Endothelial cell of umbilical vein (primary cell): ENCODE measurements around the gene TMOD1. TPM values are rescaled to one million over a fixed set of nuclear protein-coding genes. Genes with fewer than 3 reads are reported as not detected.

ENCODE experiments used
- BruUV-seq: library from RNA; stranded (reverse); fragments of 400-500 nt; replicated peaks from 2 replicates; lab custom pipeline; 2021; lab: Mats Ljungman, UMichigan
- CTCF ChIA-PET: fragments of 300-600, 350-600 bp; sonication (Branson Sonifier 250); formaldehyde crosslinking; loops from one replicate; lab custom pipeline; 2021; ENCODE audit warnings: antibody characterized with exemption, inconsistent platforms; lab: Charles Lee
- POLR2A ChIA-PET: fragments of 300-600, 350-600 bp; sonication (Branson Sonifier 250); formaldehyde crosslinking; loops from one replicate; lab custom pipeline; 2021; ENCODE audit warnings: antibody characterized with exemption, inconsistent platforms; lab: Charles Lee
- DNase-seq: peaks from one replicate; pipeline ENCODE4 v3.0.0-alpha.2; 2011; ENCODE audit warnings: low read depth, low spot score
- FAIRE-seq: peaks from 2 replicates; lab custom pipeline; 2011; peaks lifted over from hg19 to GRCh38; lab: Jason Lieb, UNC
- H2AFZ ChIP-seq: 2 replicates; pipeline ENCODE4 v1.6.0; 2012; ENCODE audit warnings: low read depth, low read length, control low read depth, inconsistent platforms
- H3K27ac ChIP-seq: 2 replicates; pipeline ENCODE4 v1.5.1; 2011; ENCODE audit warnings: low read depth, mild to moderate bottlenecking, control low read depth, low read length, moderate library complexity; ENCODE audit not compliant: insufficient read depth
- H3K27me3 ChIP-seq, 2 experiments: 2 replicates each; pipeline versions ENCODE4 v1.6.0 to v1.6.1; 2011; ENCODE audit warnings: low read length in 2 of 2, mixed read lengths in 1 of 2; ENCODE audit not compliant: control insufficient read depth in 2 of 2, insufficient read depth in 2 of 2
- H3K36me3 ChIP-seq, 2 experiments: 2 replicates in 1 of 2; 3 replicates in 1 of 2; pipeline ENCODE4 v1.5.1; 2011; ENCODE audit warnings: low read length in 2 of 2, mild to moderate bottlenecking in 1 of 2, moderate library complexity in 1 of 2; ENCODE audit not compliant: control insufficient read depth in 2 of 2, insufficient read depth in 2 of 2; ENCODE audit errors: extremely low read depth in 1 of 2
- H3K4me1 ChIP-seq: 3 replicates; pipeline ENCODE4 v1.5.1; 2011; ENCODE audit warnings: mild to moderate bottlenecking, low read length; ENCODE audit not compliant: control insufficient read depth, insufficient read depth; ENCODE audit errors: extremely low read depth
- H3K4me2 ChIP-seq: 2 replicates; pipeline ENCODE4 v1.6.1; 2011; ENCODE audit warnings: low read length, control low read depth, mixed read lengths; ENCODE audit not compliant: insufficient read depth
- H3K4me3 ChIP-seq, 3 experiments: fragments of 200-600 bp in 1 of 3; sonication (generic), shearing (Covaris generic) in 1 of 3; replicated peaks in 1 of 3; 2 replicates each; pipeline ENCODE4 v1.5.1; 2011 to 2016; ENCODE audit warnings: control low read depth in 3 of 3, low read length in 3 of 3, mild to moderate bottlenecking in 2 of 3, inconsistent platforms in 1 of 3, low read depth in 1 of 3, moderate library complexity in 1 of 3; ENCODE audit not compliant: insufficient read depth in 1 of 3
- H3K79me2 ChIP-seq: 2 replicates; pipeline ENCODE4 v1.6.0; 2012; ENCODE audit warnings: low read length, inconsistent platforms; ENCODE audit not compliant: control insufficient read depth, insufficient read depth
- H3K9ac ChIP-seq: replicated peaks from 2 replicates; pipeline ENCODE3; 2011; ENCODE audit warnings: low read length, control low read depth; ENCODE audit not compliant: insufficient read depth; ENCODE audit errors: extremely low read depth
- H3K9me1 ChIP-seq: replicated peaks from 3 replicates; pipeline ENCODE4 v1.6.0; 2011; ENCODE audit warnings: mild to moderate bottlenecking, low read length; ENCODE audit not compliant: control insufficient read depth, insufficient read depth; ENCODE audit errors: extremely low read depth
- H3K9me3 ChIP-seq: replicated peaks from 2 replicates; pipeline ENCODE4 v1.5.1; 2012; ENCODE audit warnings: low read length, inconsistent platforms; ENCODE audit not compliant: control insufficient read depth, insufficient read depth
- H4K20me1 ChIP-seq: replicated peaks from 2 replicates; pipeline ENCODE3; 2011; ENCODE audit warnings: mild to moderate bottlenecking, low read length; ENCODE audit not compliant: control insufficient read depth, insufficient read depth; ENCODE audit errors: extremely low read depth
- CTCF ChIP-seq, 2 donors: IDR thresholded peaks; 1 replicate in 1 of 2; 2 replicates in 1 of 2; pipeline ENCODE4 v1.5.1; 2011; ENCODE audit warnings: low read length in 2 of 2, mild to moderate bottlenecking in 2 of 2, moderate library complexity in 2 of 2, control low read depth in 1 of 2, inconsistent platforms in 1 of 2, low read depth in 1 of 2; ENCODE audit not compliant: insufficient read depth in 1 of 2; ENCODE audit errors: extremely low read depth in 1 of 2
- EZH2 ChIP-seq: IDR thresholded peaks from 2 replicates; pipeline ENCODE4 v1.6.1; 2012; ENCODE audit warnings: borderline replicate concordance, low read depth, mild to moderate bottlenecking, moderate library complexity, low read length, inconsistent platforms; ENCODE audit not compliant: severe bottlenecking
- FOS ChIP-seq: IDR thresholded peaks from 2 replicates; pipeline ENCODE4 v1.6.1; 2011; ENCODE audit warnings: mild to moderate bottlenecking, low read length, moderate library complexity, borderline replicate concordance; ENCODE audit not compliant: insufficient read depth
- GATA2 ChIP-seq: IDR thresholded peaks from 2 replicates; pipeline ENCODE4 v1.7.0; 2011; ENCODE audit warnings: low read depth, mild to moderate bottlenecking, moderate library complexity, mixed read lengths, low read length; ENCODE audit not compliant: insufficient read length, insufficient read depth
- JUN ChIP-seq: IDR thresholded peaks from 2 replicates; pipeline ENCODE4 v1.6.1; 2011; ENCODE audit warnings: borderline replicate concordance, low read depth; ENCODE audit not compliant: insufficient read length, insufficient read depth
- MYC ChIP-seq: IDR thresholded peaks from one replicate; pipeline ENCODE4 v1.6.1; 2011; ENCODE audit warnings: mild to moderate bottlenecking, low read depth, low read length
- POLR2A ChIP-seq: IDR thresholded peaks from 2 replicates; pipeline ENCODE4 v1.6.1; 2012; ENCODE audit warnings: low read depth, mild to moderate bottlenecking, control low read depth, low read length
- POLR2AphosphoS5 ChIP-seq: IDR thresholded peaks from 2 replicates; pipeline ENCODE4 v1.6.1; 2012; ENCODE audit warnings: low read depth, mild to moderate bottlenecking, control low read depth, low read length, moderate library complexity; ENCODE audit not compliant: insufficient read depth
- dilution Hi-C: fragments of 300-500 bp; cut with MboI; formaldehyde crosslinking; loops from one replicate; pipeline ENCODE4 v1.15.0; 2019; ENCODE audit warnings: low sequenced_read_pairs; ENCODE audit not compliant: extremely low pct_ligation_motif_present
- intact Hi-C: fragments of 100-400 bp; cut with micrococcal nuclease; formaldehyde crosslinking; loops from one replicate; pipeline ENCODE4 v1.10.0; 2022
- polyA plus RNA-seq, 4 experiments: library from polyadenylated mRNA; depleted of rRNA in 3 of 4; stranded (reverse) in 3 of 4; unstranded in 1 of 4; fragments of >200 nt; gene quantifications; 2 replicates each; pipeline versions ENCODE4 v1.2.1 to v1.2.3, GENCODE V29; 2011 to 2012; ENCODE audit warnings: missing spikeins in 1 of 4
- total RNA-seq: library from RNA; stranded (reverse); gene quantifications from 2 replicates; pipeline ENCODE4 v1.2.3, GENCODE V29; 2021
- TF ChIP-seq, protein P1 (sequence below): IDR thresholded peaks from 2 replicates; pipeline ENCODE4 v1.6.1; 2011; ENCODE audit not compliant: insufficient read depth, insufficient read length

TMOD1 gene
- total and polyA plus RNA-seq, 2 donors (not counting 3 experiments of a cell fraction or from before 2014, with no cell fraction given), result 0.26 to 1.4 TPM

DNA sequence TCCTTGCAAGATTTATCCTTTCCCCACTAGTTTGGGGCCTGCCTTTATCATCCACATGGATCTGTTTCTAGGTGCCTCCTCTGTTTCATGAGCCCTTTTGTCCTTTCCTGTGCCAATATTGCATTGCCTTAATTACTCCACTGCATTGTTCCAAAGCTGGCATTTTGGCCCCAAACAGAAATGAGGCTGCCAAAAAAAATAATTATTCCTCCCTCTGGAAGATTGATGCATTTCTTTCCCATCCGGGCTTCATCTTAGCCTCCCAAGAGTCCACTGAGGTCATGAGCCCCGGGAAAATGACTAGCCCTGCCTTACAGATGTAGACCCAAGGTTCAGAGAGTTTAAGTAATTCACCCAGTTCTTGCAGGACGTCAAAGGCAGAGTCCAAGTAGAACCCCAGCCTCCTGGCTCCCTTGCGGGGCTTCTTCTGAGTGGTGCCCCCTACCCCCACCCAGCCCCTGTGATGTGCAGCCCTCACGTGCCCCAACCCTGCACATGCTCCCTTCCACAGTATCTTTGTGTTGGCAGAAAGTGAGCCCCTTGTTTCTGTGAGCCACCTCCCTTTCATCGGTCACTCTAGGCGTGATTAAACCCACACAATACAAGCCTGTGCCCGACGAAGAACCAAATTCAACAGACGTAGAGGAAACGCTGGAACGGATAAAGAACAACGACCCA lies 62.1 kb downstream of the TMOD1 start:
- FAIRE-seq, result peak; percentile 77
- Histone ChIP-seq H3K4me3 (no peak overlapping the region), H3K4me2 (peak overlapping the region; percentile 25), H3K27ac (no peak overlapping the region), H2AFZ (no peak overlapping the region), H4K20me1 (no peaks in the 10 kb centered on the region), H3K9me3 (no peaks in the 10 kb centered on the region), H3K4me1 (peaks cover 16% of the 10 kb centered on the region), H3K36me3 (no peaks in the 10 kb centered on the region), H3K27me3 (peaks cover 8 to 18% of the 10 kb centered on the region in 2 experiments), H3K9me1 (no peaks in the 10 kb centered on the region), H3K9ac (no peak overlapping the region), H3K79me2 (no peaks in the 10 kb centered on the region)
- intact Hi-C loops, result loop anchor here (1.0 to 2.0 kb wide), 2 partner anchors 35 to 44 kb away; no protein-coding TSS in a partner anchor
- dilution Hi-C loops, result no loop called here
- TF ChIP-seq, protein P1, sequence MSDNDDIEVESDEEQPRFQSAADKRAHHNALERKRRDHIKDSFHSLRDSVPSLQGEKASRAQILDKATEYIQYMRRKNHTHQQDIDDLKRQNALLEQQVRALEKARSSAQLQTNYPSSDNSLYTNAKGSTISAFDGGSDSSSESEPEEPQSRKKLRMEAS, result no peak
- TF ChIP-seq POLR2A, result no peak
- no peak for TF ChIP-seq POLR2AphosphoS5
- no peak for TF ChIP-seq MYC
- TF ChIP-seq CTCF (IDR thresholded peaks at IDR 0.05; ENCODE audit: extremely low read depth in 1 of 2, insufficient read depth in 1 of 2, low read depth in 1 of 2, low read length in 2 of 2), result no peak
- peak; percentile 82 for TF ChIP-seq GATA2
- no peak for TF ChIP-seq FOS
- peak; percentile 19 for TF ChIP-seq JUN
- TF ChIP-seq EZH2, result no peak
- POLR2A ChIA-PET, result no interaction called here
- no TSS peak for BruUV-seq
- DNase-seq, result peak; percentile 84
- CTCF ChIA-PET, result interaction anchor here (1.0 to 6.8 kb wide), 4 partner anchors 35 to 62 kb away, joined by 3 to 52 read pairs (median 8); partner anchors contain the start of gene TMOD1
